ENCODE data around the gene IL17RE.
A peak's percentile ranks its signal among the peaks of the same experiment; 100 is the strongest.
"Not testable (repeated sequence)": the region's sequence is repeated elsewhere in the genome, so short reads cannot be mapped to it uniquely, and the experiment has no call there.

Gene IL17RE

DNA sequence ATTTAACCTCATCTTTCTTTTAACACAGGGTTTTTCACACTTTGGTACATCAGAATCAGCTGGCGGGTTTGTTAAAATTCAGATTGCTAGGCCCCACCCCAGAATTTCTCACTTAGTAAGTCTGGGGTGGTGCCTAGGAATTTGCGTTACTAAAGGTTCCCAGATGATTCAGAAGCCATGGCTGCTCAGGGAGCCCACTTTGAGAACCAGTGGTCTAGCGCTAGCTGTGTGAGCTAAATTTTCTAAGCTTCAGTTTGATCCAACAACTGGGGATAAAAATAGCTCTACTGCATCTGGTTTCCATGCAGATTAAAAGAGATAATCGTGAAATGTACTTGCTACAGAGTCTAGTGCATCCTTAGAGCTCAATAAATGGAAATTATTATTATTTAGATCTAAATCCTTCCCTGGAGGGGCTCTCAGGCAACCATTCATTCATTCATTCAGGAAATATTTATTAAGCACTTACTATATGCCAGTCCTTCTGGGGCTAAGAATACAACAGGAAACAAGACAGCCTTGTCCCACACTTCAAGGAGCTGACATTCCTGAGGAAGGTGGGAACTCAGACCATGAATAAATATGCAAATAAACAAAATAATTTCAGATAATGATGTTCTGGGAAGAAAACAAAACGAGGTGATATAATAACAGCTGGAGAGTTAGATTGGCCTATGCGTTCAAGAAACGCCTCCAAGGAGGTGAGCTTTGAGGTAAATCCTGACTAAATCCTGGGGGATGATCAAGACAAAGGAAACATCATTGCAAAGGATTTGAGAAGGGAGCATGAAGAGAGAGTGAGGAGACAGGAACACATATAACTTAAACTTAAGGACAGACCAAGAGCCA is 18.7 kb upstream of the IL17RE start:
- Histone ChIP-seq H3K4me3 (ENCODE audit: low read depth, low read length) (no peak overlapping the region), H3K9me3 (ENCODE audit: control insufficient read depth, insufficient read depth, low read depth, low read length) (no peaks in the 10 kb centered on the region), H3K9ac (ENCODE audit: low read length) (peak overlapping the region; percentile 66), H3K4me1 (ENCODE audit: control insufficient read depth, insufficient read depth, low read length) (peaks cover 10% of the 10 kb centered on the region; the same call in 1 of the 2 replicates), H3K36me3 (ENCODE audit: control insufficient read depth, insufficient read depth, low read length) (no peaks in the 10 kb centered on the region), H3K27ac (ENCODE audit: low read depth, low read length) (peak overlapping the region; percentile 66; the same call in 1 of the 2 replicates), H3K27me3 (ENCODE audit: control insufficient read depth, insufficient read depth, low read length) (no peaks in the 10 kb centered on the region)

DNA sequence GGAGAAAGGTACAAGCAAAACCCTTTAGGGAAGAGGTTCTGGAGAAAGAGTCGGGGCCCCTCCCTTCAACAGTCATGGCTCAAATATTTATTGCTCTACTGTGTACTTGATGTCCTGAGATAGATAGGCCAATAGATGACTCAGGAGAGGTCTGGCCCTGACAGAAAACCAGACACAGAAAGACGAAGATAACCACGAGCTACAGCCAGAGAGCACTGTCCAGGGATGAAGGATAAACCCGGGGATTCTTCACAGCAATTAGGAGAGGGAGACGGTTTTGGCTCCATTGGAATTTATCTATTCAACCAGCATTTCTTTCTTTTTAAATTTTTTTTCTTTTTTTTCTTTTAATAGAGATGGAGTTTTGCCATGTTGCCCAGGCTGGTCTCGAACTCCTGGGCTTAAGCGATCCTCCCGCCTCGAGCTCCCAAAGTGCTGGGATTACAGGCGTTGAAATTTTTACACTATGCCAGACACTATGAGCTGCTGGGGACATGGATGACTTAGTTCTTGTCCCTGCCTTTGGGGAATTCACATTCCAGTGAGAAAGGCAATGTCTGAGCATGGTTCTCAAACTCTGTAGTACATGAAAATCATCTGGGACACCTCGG is 18.0 kb upstream of the IL17RE start:
- Histone ChIP-seq H3K4me3 (ENCODE audit: low read depth, low read length) (no peak overlapping the region), H3K27me3 (ENCODE audit: control insufficient read depth, insufficient read depth, low read length) (no peaks in the 10 kb centered on the region), H3K4me1 (ENCODE audit: control insufficient read depth, insufficient read depth, low read length) (peaks cover 10% of the 10 kb centered on the region; the same call in 1 of the 2 replicates), H3K9ac (ENCODE audit: low read length) (peak overlapping the region; percentile 66), H3K27ac (ENCODE audit: low read depth, low read length) (peak overlapping the region; percentile 66; the same call in 1 of the 2 replicates), H3K9me3 (ENCODE audit: control insufficient read depth, insufficient read depth, low read depth, low read length) (no peaks in the 10 kb centered on the region), H3K36me3 (ENCODE audit: control insufficient read depth, insufficient read depth, low read length) (no peaks in the 10 kb centered on the region)

DNA sequence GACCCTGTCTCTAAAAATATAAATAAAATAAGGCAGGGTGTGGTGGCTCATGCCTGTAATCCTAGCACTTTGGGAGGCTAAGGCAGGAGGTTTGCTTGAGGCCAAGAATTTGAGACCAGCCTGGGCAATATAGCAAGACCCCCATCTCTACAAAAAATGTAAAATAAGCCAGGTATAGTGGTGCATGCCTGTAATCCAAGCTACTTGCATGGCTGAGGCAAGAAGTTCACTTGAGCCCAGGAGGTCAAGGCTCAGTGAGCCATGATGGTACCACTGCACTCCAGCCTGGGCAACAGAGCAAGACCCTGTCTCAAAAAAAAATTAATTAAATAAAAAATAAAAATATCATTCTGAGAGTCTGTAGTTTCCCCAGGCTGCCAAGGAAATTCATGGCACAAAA is 16.3 kb upstream of the IL17RE start:
- Histone ChIP-seq H3K27ac (ENCODE audit: low read depth, low read length) (no peak overlapping the region), H3K27me3 (ENCODE audit: control insufficient read depth, insufficient read depth, low read length) (no peaks in the 10 kb centered on the region), H3K36me3 (ENCODE audit: control insufficient read depth, insufficient read depth, low read length) (no peaks in the 10 kb centered on the region), H3K4me1 (ENCODE audit: control insufficient read depth, insufficient read depth, low read length) (peaks cover 10% of the 10 kb centered on the region; the same call in 1 of the 2 replicates), H3K9me3 (ENCODE audit: control insufficient read depth, insufficient read depth, low read depth, low read length) (no peaks in the 10 kb centered on the region), H3K9ac (ENCODE audit: low read length) (no peak overlapping the region), H3K4me3 (ENCODE audit: low read depth, low read length) (no peak overlapping the region)

DNA sequence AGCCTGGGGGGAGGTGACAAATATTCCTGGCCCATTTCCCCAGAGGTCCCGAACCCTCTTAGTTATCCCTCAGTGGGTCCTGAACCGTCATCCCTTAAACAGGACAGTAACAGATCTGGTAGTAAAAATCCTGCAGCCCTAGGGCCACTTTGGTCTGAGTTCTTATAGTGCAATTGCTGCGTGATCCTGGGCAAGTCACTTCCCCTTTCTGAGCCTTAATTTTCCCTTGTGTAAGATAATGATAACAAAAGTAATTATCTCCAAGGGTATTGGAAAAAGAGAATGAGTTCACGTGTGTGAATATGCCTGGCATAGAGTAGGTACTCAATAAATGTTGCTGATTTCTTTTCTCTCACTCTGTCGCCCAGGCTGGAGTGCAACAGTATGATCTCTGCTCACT is 15.2 kb upstream of the IL17RE start:
- Histone ChIP-seq H3K9ac (ENCODE audit: low read length) (no peak overlapping the region), H3K27me3 (ENCODE audit: control insufficient read depth, insufficient read depth, low read length) (no peaks in the 10 kb centered on the region), H3K4me1 (ENCODE audit: control insufficient read depth, insufficient read depth, low read length) (peaks cover 10% of the 10 kb centered on the region; the same call in 1 of the 2 replicates), H3K36me3 (ENCODE audit: control insufficient read depth, insufficient read depth, low read length) (peaks cover 4% of the 10 kb centered on the region), H3K4me3 (ENCODE audit: low read depth, low read length) (no peak overlapping the region), H3K9me3 (ENCODE audit: control insufficient read depth, insufficient read depth, low read depth, low read length) (no peaks in the 10 kb centered on the region), H3K27ac (ENCODE audit: low read depth, low read length) (no peak overlapping the region)

DNA sequence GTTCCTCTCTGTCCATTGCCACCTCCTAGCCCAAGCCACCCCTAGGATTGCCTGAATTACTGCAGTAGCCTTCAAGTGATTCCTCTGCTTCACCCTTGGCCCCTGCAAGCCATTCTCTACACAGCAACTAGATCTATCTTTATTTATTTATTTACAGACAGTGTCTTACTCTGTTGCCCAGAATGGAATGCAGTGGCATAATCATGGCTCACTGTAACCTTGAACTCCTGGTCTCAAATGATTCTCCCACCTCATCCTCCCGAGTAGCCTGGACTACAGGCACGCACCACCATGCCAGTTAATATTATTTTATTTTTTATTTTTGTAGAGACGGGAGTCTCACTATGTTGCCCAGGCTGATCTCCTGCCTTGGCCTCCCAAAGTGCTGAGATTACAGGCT is 14.1 kb upstream of the IL17RE start:
- no peaks in the 10 kb centered on the region for H3K27me3 ChIP-seq (ENCODE audit: control insufficient read depth, insufficient read depth, low read length)
- peaks cover 10% of the 10 kb centered on the region; the same call in 1 of the 2 replicates for H3K4me1 ChIP-seq (ENCODE audit: control insufficient read depth, insufficient read depth, low read length)
- no peak overlapping the region for H3K27ac ChIP-seq (ENCODE audit: low read depth, low read length)
- no peaks in the 10 kb centered on the region for H3K9me3 ChIP-seq (ENCODE audit: control insufficient read depth, insufficient read depth, low read depth, low read length)
- peaks cover 14% of the 10 kb centered on the region for H3K36me3 ChIP-seq (ENCODE audit: control insufficient read depth, insufficient read depth, low read length)
- H3K4me3 ChIP-seq (ENCODE audit: low read depth, low read length), result no peak overlapping the region
- no peak overlapping the region for H3K9ac ChIP-seq (ENCODE audit: low read length)

DNA sequence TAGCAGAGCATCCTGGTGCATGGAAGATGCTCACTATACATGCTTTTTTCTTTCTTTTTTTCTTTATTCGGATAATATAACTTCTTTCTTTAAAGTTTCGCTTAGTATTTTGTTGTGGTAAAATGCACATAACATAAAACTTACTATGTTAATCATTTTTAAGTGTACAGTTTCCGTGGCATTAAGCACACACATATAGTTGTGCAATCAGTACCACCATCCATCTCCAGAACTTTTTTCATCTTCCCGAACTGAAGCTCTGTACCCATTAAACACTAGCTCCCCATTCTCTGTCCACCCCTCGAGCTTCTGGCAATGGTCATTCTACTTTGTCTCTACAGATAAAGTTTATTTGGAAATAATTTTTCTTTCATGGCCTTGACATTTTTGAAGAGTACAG is 13.2 kb upstream of the IL17RE start:
- H3K9ac ChIP-seq (ENCODE audit: low read length), result no peak overlapping the region
- no peaks in the 10 kb centered on the region for H3K9me3 ChIP-seq (ENCODE audit: control insufficient read depth, insufficient read depth, low read depth, low read length)
- H3K27ac ChIP-seq (ENCODE audit: low read depth, low read length), result no peak overlapping the region
- peaks cover under 1% of the 10 kb centered on the region; the same call in 1 of the 2 replicates for H3K4me1 ChIP-seq (ENCODE audit: control insufficient read depth, insufficient read depth, low read length)
- no peak overlapping the region for H3K4me3 ChIP-seq (ENCODE audit: low read depth, low read length)
- H3K27me3 ChIP-seq (ENCODE audit: control insufficient read depth, insufficient read depth, low read length), result no peaks in the 10 kb centered on the region
- peaks cover 21% of the 10 kb centered on the region for H3K36me3 ChIP-seq (ENCODE audit: control insufficient read depth, insufficient read depth, low read length)

DNA sequence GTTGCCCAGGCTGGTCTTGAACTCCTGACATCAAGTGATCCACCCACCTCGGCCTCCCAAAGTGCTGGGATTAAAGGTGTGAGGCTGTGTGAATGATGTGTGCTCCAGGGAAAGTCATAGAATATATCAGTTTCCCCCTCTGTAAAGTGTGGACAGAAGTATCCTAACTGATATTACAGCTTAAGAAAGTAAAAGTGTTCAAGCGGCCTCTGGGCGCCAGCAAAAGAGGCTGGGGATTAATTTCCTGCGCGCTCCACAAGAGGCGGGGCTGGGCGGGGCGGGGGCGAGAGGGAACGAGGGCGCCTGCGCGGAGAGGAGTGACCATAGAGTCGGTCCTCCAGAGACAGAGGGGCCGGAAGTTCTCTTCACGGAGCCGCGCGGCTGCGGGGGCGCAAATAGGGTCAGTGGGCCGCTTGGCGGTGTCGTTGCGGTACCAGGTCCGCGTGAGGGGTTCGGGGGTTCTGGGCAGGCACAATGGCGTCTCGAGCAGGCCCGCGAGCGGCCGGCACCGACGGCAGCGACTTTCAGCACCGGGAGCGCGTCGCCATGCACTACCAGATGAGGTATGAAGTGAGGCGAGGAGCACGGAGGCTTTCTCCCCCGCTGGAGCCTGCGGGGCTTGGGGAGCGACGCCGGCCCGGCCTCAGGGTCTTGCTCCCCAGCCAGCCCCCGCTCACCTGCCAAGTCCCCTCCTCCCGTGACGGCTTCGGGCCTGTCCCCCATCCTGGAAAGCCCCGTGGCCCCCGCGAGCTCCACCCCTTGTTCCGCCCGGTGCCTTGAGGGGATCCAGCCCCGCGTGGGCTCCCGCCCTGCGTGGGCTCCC is 12.2 kb upstream of the IL17RE start, which contains the start of gene JAGN1:
JAGN1 (plus strand) TSS at position 362 of the 823 bp plus-strand sequence; CDS start at position 475, 113 bp downstream.
- peak within 1 kb of the TSS; percentile 95 for H3K4me3 ChIP-seq (ENCODE audit: low read depth, low read length)
- H3K36me3 ChIP-seq (ENCODE audit: control insufficient read depth, insufficient read depth, low read length), result peaks cover 21% of the 10 kb centered on the region
- H3K4me1 ChIP-seq (ENCODE audit: control insufficient read depth, insufficient read depth, low read length), result no peaks in the 10 kb centered on the region
- H3K27ac ChIP-seq (ENCODE audit: low read depth, low read length), result peak within 1 kb of the TSS; percentile 94
- peak within 1 kb of the TSS; percentile 95 for H3K9ac ChIP-seq (ENCODE audit: low read length)
- no peaks in the 10 kb centered on the region for H3K27me3 ChIP-seq (ENCODE audit: control insufficient read depth, insufficient read depth, low read length)
- no peaks in the 10 kb centered on the region for H3K9me3 ChIP-seq (ENCODE audit: control insufficient read depth, insufficient read depth, low read depth, low read length)

DNA sequence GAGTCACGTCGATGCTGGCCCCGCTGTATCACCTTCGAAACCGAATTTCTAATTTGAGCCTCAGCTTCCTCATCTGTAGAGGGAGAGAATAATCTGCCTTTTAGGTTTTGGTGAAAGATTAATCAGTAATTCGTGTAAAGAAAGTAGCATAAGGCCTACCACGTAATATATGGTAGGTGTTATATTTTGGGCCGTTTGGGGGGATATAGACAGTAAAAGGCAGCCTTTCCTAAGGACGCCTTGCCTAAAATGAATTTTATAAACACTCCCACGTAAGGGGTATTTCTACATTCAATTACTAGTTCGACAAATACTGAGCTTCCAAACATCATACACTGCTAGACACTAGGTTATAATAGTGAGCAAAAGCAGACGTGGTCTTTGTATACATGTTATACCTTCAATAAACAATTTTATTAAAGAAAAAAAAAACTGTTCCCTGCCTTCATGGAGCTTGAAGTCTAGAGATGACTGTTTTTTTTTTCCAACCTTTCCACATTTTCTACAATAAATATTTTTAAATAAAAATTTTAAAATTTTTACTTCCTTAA is 11.5 kb upstream of the IL17RE start:
- Histone ChIP-seq H3K27me3 (ENCODE audit: control insufficient read depth, insufficient read depth, low read length) (no peaks in the 10 kb centered on the region), H3K4me1 (ENCODE audit: control insufficient read depth, insufficient read depth, low read length) (no peaks in the 10 kb centered on the region), H3K36me3 (ENCODE audit: control insufficient read depth, insufficient read depth, low read length) (peaks cover 21% of the 10 kb centered on the region), H3K9me3 (ENCODE audit: control insufficient read depth, insufficient read depth, low read depth, low read length) (no peaks in the 10 kb centered on the region), H3K27ac (ENCODE audit: low read depth, low read length) (peak overlapping the region; percentile 94), H3K4me3 (ENCODE audit: low read depth, low read length) (peak overlapping the region; percentile 95), H3K9ac (ENCODE audit: low read length) (peak overlapping the region; percentile 95)

DNA sequence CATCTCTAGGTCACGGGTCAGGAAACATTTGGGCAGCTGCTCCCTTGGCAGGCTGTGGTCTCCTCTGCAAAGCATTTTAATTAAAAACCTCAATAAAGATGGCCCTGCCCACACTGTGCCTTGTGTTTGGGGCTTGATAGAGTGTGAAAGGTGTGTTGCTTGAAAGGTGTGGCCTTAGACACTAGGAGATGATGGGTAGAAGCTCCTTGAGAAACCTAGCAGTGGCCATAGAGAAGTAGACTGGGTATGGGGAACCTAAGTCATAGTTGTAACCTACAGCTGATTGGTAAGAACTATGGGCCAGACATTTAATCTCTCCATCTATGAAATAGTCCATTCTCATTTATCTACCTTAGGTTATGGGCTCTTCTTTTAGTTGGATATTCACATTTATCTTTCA is 8.9 kb upstream of the IL17RE start:
- H3K27me3 ChIP-seq (ENCODE audit: control insufficient read depth, insufficient read depth, low read length), result no peaks in the 10 kb centered on the region
- H3K9me3 ChIP-seq (ENCODE audit: control insufficient read depth, insufficient read depth, low read depth, low read length), result no peaks in the 10 kb centered on the region
- H3K4me1 ChIP-seq (ENCODE audit: control insufficient read depth, insufficient read depth, low read length), result no peaks in the 10 kb centered on the region
- no peak overlapping the region for H3K9ac ChIP-seq (ENCODE audit: low read length)
- no peak overlapping the region for H3K4me3 ChIP-seq (ENCODE audit: low read depth, low read length)
- H3K36me3 ChIP-seq (ENCODE audit: control insufficient read depth, insufficient read depth, low read length), result peaks cover 21% of the 10 kb centered on the region
- H3K27ac ChIP-seq (ENCODE audit: low read depth, low read length), result no peak overlapping the region

DNA sequence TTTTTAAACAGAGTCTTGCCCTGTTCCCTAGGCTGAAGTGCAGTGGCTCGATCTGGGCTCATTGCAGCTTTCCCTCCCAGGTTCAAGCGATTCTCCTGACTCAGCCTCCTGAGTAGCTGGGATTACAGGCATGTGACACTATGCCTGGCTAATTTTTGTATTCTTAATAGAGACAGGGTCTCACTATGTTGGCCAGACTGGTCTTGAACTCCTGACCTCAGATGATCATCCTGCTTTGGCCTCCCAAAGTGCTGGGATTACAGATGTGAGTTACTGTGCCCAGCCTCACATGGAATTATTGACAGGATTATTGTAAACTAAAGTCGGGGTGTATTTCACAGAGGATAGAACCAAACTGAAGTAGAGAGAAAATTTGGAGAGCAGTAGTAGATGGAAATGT is 6.9 kb upstream of the IL17RE start:
- not testable (repeated sequence) for H3K4me3 ChIP-seq (ENCODE audit: low read depth, low read length); H3K27me3 ChIP-seq (ENCODE audit: control insufficient read depth, insufficient read depth, low read length); H3K4me1 ChIP-seq (ENCODE audit: control insufficient read depth, insufficient read depth, low read length); H3K9me3 ChIP-seq (ENCODE audit: control insufficient read depth, insufficient read depth, low read depth, low read length); H3K27ac ChIP-seq (ENCODE audit: low read depth, low read length); H3K9ac ChIP-seq (ENCODE audit: low read length)
- H3K36me3 ChIP-seq (ENCODE audit: control insufficient read depth, insufficient read depth, low read length), result peaks cover 21% of the 10 kb centered on the region
